GM23248 (cell line): ENCODE measurements around the gene PLEKHA4. TPM values are rescaled to one million over a fixed set of nuclear protein-coding genes. Genes with fewer than 3 reads are reported as not detected.
A peak's percentile ranks its signal among the peaks of the same experiment; 100 is the strongest.

Experiments
- DNase-seq: peaks from one replicate; pipeline ENCODE4 v3.0.0-alpha.2; 2015
- H2AFZ ChIP-seq: fragments of 200-600 bp; sonication (generic); 2 replicates; pipeline ENCODE4 v1.6.1; 2016; ENCODE audit warnings: antibody characterized with exemption
- H3F3A ChIP-seq: fragments of 200-600 bp; sonication (generic); 2 replicates; pipeline ENCODE4 v1.6.1; 2016; ENCODE audit warnings: mild to moderate bottlenecking, antibody characterized with exemption, mixed run types; ENCODE audit not compliant: insufficient read depth
- H3K27ac ChIP-seq: fragments of 200-600 bp; sonication (generic); 2 replicates; pipeline ENCODE4 v1.5.1; 2016; ENCODE audit warnings: mild to moderate bottlenecking
- H3K27me3 ChIP-seq: fragments of 200-600 bp; sonication (generic); replicated peaks from 2 replicates; pipeline ENCODE4 v1.6.1; 2016; ENCODE audit warnings: mild to moderate bottlenecking; ENCODE audit not compliant: insufficient read depth
- H3K36me3 ChIP-seq: fragments of 200-600 bp; sonication (generic); 2 replicates; pipeline ENCODE4 v1.6.1; 2016; ENCODE audit warnings: low read depth, mild to moderate bottlenecking
- H3K4me1 ChIP-seq: fragments of 200-600 bp; sonication (generic); 2 replicates; pipeline ENCODE4 v1.6.1; 2016; ENCODE audit warnings: mild to moderate bottlenecking; ENCODE audit not compliant: insufficient read depth
- H3K4me2 ChIP-seq: fragments of 200-600 bp; sonication (generic); one replicate; pipeline ENCODE4 v1.6.1; 2016; ENCODE audit warnings: mild to moderate bottlenecking; ENCODE audit not compliant: unreplicated experiment
- H3K4me3 ChIP-seq: fragments of 200-600 bp; sonication (generic); 2 replicates; pipeline ENCODE4 v1.5.1; 2016; ENCODE audit warnings: mild to moderate bottlenecking
- H3K79me2 ChIP-seq: fragments of 200-600 bp; sonication (generic); 2 replicates; pipeline ENCODE4 v1.6.1; 2016; ENCODE audit warnings: mild to moderate bottlenecking; ENCODE audit not compliant: insufficient read depth
- H3K9ac ChIP-seq: fragments of 200-600 bp; sonication (generic); 2 replicates; pipeline ENCODE4 v1.6.1; 2016; ENCODE audit warnings: mild to moderate bottlenecking
- H3K9me2 ChIP-seq: fragments of 200-600 bp; sonication (generic); 2 replicates; pipeline ENCODE4 v1.6.1; 2016; ENCODE audit warnings: mixed run types, mild to moderate bottlenecking, moderate library complexity; ENCODE audit not compliant: insufficient read depth
- H3K9me3 ChIP-seq: fragments of 200-600 bp; sonication (generic); one replicate; pipeline ENCODE4 v1.6.1; 2017; ENCODE audit warnings: low read depth
- H4K20me1 ChIP-seq: fragments of 200-600 bp; sonication (generic); 2 replicates; pipeline ENCODE4 v1.6.0; 2016; ENCODE audit not compliant: insufficient read depth
- EZH2 ChIP-seq: fragments of 200-600 bp; sonication (generic); IDR thresholded peaks from 2 replicates; pipeline ENCODE4 v1.6.1; 2018; ENCODE audit warnings: antibody characterized with exemption, mild to moderate bottlenecking; ENCODE audit not compliant: insufficient read depth, poor library complexity, severe bottlenecking
- EZH2phosphoT487 ChIP-seq: fragments of 200-600 bp; sonication (generic); IDR thresholded peaks from 2 replicates; pipeline ENCODE4 v1.6.1; 2018; ENCODE audit warnings: antibody characterized with exemption, moderate library complexity, mild to moderate bottlenecking, low read depth; ENCODE audit not compliant: insufficient read depth
- WGBS, 2 experiments: methylation state at CpG; one replicate each; pipeline ENCODE4 v1.1.6; 2015 to 2017; ENCODE audit warnings: low lambda C conversion rate in 2 of 2, low coverage in 1 of 2; ENCODE audit errors: missing lambda C conversion rate in 2 of 2; 5-methylcytosine and 5-hydroxymethylcytosine counted together
- in situ Hi-C: fragments of 300-500 bp; cut with MboI; formaldehyde crosslinking; loops from 2 replicates; pipeline ENCODE4 v1.15.0; 2020
- polyA plus RNA-seq: library from polyadenylated mRNA; unstranded; fragments of >200 nt; fragmentation: Nextera tagmentation; extraction: Ambion mirVana; gene quantifications from 2 replicates; pipeline ENCODE4 v1.2.1, GENCODE V29; 2016
- total RNA-seq: library from RNA; depleted of rRNA; stranded (reverse); fragments of >200 nt; shearing (Covaris generic); gene quantifications from 2 replicates; pipeline ENCODE4 v1.2.3, GENCODE V29; 2014

PLEKHA4 gene
- total and polyA plus RNA-seq, 2 experiments from 2014 or later: 12.3 to 19.4 TPM

- Histone ChIP-seq H3K9me3 (no peaks in the 10 kb centered on the region), H3K27me3 (no peaks in the 10 kb centered on the region), H2AFZ (no peak overlapping the region), H3K4me2 (no peak overlapping the region), H3F3A (no peaks in the 10 kb centered on the region), H3K9ac (no peak overlapping the region), H3K27ac (no peak overlapping the region), H3K4me1 (0 out of 2 replicates have a peak, but pooled peaks cover 3% of the 10 kb centered on the region), H3K9me2 (no peaks in the 10 kb centered on the region), H4K20me1 (no peaks in the 10 kb centered on the region), H3K79me2 (no peaks in the 10 kb centered on the region), H3K4me3 (no peak overlapping the region), H3K36me3 (no peaks in the 10 kb centered on the region)
- no peak for TF ChIP-seq EZH2
- no peak for TF ChIP-seq EZH2phosphoT487
- WGBS, 2 experiments: 83 to 88% methylated on average over 5 of the region's 5 CpGs
- no peak for DNase-seq
- in situ Hi-C loops: no loop called here
These were observed 46.8 kb downstream of the PLEKHA4 start for GRCh38 chr19:48821633-48822032.

- TF ChIP-seq EZH2phosphoT487 (no peak), EZH2 (no peak)
- no peak overlapping the region for H3K27ac ChIP-seq
- H3K36me3 ChIP-seq: no peaks in the 10 kb centered on the region
- H3K9me2 ChIP-seq: no peaks in the 10 kb centered on the region
- WGBS, 2 experiments: 6 to 8% methylated on average over 4 of the region's 4 CpGs
- H3K4me3 ChIP-seq: no peak overlapping the region
- in situ Hi-C loops: no loop called here
- H3K9ac ChIP-seq: no peak overlapping the region
- H3K27me3 ChIP-seq: no peaks in the 10 kb centered on the region
- no peaks in the 10 kb centered on the region for H3K79me2 ChIP-seq
- no peak overlapping the region for H3K4me2 ChIP-seq
- H3K4me1 ChIP-seq: 0 out of 2 replicates have a peak, but pooled peaks cover 3% of the 10 kb centered on the region
- H2AFZ ChIP-seq: 0 out of 2 replicates have a peak overlapping the region, but pooled peaks have one; percentile 2
- H4K20me1 ChIP-seq: no peaks in the 10 kb centered on the region
- H3K9me3 ChIP-seq: no peaks in the 10 kb centered on the region
- DNase-seq: peak; percentile 92
- H3F3A ChIP-seq: no peaks in the 10 kb centered on the region
These were observed 49.0 kb downstream of the PLEKHA4 start for GRCh38 chr19:48819366-48819816.

DNA sequence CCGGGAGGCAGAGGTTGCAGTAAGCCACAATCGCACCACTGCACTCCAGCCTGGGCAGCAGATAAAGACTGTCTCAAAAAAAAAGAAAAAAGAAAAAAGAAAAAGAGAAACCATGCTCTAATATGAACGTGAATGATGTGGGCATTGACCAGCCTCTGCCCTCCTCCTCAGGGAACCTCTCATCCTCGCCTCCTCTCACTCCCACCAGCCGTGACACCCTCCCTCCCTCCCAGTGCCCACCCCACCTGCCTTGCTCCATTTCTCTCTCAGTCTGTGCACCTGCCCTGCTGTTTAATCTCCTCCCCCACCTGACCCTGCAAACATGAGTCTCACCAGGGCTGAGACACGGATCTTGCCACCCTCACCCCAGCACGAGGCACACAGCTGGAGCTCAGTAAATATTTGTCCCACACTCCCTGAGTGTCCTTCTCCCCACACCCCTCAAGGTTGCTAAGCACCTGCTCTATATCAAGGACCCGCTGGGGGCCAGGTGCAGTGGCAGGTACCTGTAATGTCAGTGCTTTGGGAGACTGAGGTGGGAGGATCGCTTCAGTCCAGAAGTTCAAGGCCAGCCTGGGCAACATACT, 50.1 kb downstream of the PLEKHA4 start:
- Histone ChIP-seq H3K4me1 (0 out of 2 replicates have a peak, but pooled peaks cover 3% of the 10 kb centered on the region), H3K36me3 (no peaks in the 10 kb centered on the region), H2AFZ (no peak overlapping the region), H3K9me3 (no peaks in the 10 kb centered on the region), H3K9ac (no peak overlapping the region), H3K4me3 (no peak overlapping the region), H4K20me1 (no peaks in the 10 kb centered on the region), H3K4me2 (no peak overlapping the region), H3K9me2 (no peaks in the 10 kb centered on the region), H3K27me3 (no peaks in the 10 kb centered on the region), H3F3A (no peaks in the 10 kb centered on the region), H3K27ac (no peak overlapping the region), H3K79me2 (no peaks in the 10 kb centered on the region)
- TF ChIP-seq EZH2phosphoT487 (no peak), EZH2 (no peak)
- WGBS, 2 experiments: 85 to 92% methylated on average over 7 to 9 of the region's 9 CpGs
- in situ Hi-C loops: no loop called here
- DNase-seq: no peak

GRCh38 chr19:48817585-48818124, 50.8 kb downstream of the PLEKHA4 start:
- in situ Hi-C loops: no loop called here
- Histone ChIP-seq H3K27ac (no peak overlapping the region), H3K27me3 (no peaks in the 10 kb centered on the region), H3K4me3 (no peak overlapping the region), H3K4me1 (0 out of 2 replicates have a peak, but pooled peaks cover 3% of the 10 kb centered on the region), H3K36me3 (no peaks in the 10 kb centered on the region), H3K9me3 (no peaks in the 10 kb centered on the region), H3K79me2 (no peaks in the 10 kb centered on the region), H3F3A (no peaks in the 10 kb centered on the region), H3K9ac (no peak overlapping the region), H3K4me2 (no peak overlapping the region), H3K9me2 (no peaks in the 10 kb centered on the region), H4K20me1 (no peaks in the 10 kb centered on the region), H2AFZ (no peak overlapping the region)
- TF ChIP-seq EZH2 (no peak), EZH2phosphoT487 (no peak)
- 67 to 79% methylated on average over 5 of the region's 5 CpGs for WGBS, 2 experiments
- no peak for DNase-seq
